K562 (cell line): ENCODE results near the gene VWDE. TPM values are rescaled to one million over a fixed set of nuclear protein-coding genes. Genes with fewer than 3 reads are reported as not detected.
A peak's percentile ranks its signal among the peaks of the same experiment; 100 is the strongest.

Experiments used
- ATAC-seq: fragments of 200-7000 bp; cut with Tn5 transposase; 3 replicates; pipeline ENCODE4 v1.9.1; 2020; ENCODE audit warnings: moderate library complexity
- BruUV-seq: library from RNA; stranded (reverse); fragments of 400-500 nt; replicated peaks from 2 replicates; lab custom pipeline; 2021; lab: Mats Ljungman, UMichigan
- CTCF ChIA-PET: fragments of 300-600 bp; formaldehyde crosslinking; extraction: SDS; loops from one replicate; lab custom pipeline; 2021; ENCODE audit warnings: low intra/inter-chr PET ratio; lab: Yijun Ruan, JAX
- POLR2A ChIA-PET: fragments of 300-600, 350-650 bp; sonication (Branson Sonifier 250); formaldehyde crosslinking; extraction: SDS; loops from one replicate; lab custom pipeline; 2021; ENCODE audit warnings: antibody characterized with exemption, inconsistent platforms; lab: Yijun Ruan, JAX
- DNase-seq, 4 experiments: peaks; one replicate each; pipeline versions ENCODE4 v3.0.0 to v3.0.0-alpha.2; 2011 to 2018; ENCODE audit warnings: low spot score in 3 of 4, mixed read lengths in 3 of 4; ENCODE audit errors: extremely low read depth in 1 of 4
- FAIRE-seq: peaks from 2 replicates; lab custom pipeline; 2011; peaks lifted over from hg19 to GRCh38; lab: Jason Lieb, UNC
- H2AFZ ChIP-seq: 2 replicates; pipeline ENCODE4 v1.6.0; 2011; ENCODE audit warnings: low read depth, low read length, control low read depth, inconsistent platforms
- H3K27ac ChIP-seq: fragments of 200-600 bp; 3 replicates; pipeline ENCODE4 v1.8.0; 2011; ENCODE audit warnings: low read depth, mild to moderate bottlenecking, control low read depth, inconsistent platforms, low read length, moderate library complexity, mixed read lengths; ENCODE audit errors: extremely low read depth
- H3K27me3 ChIP-seq, 2 experiments: fragments of 300-600 bp in 1 of 2; 2 replicates in 1 of 2; 3 replicates in 1 of 2; pipeline versions ENCODE4 v1.6.0 to v1.8.0; 2011; ENCODE audit warnings: inconsistent platforms in 2 of 2, low read length in 2 of 2, mild to moderate bottlenecking in 1 of 2, mixed read lengths in 1 of 2, moderate library complexity in 1 of 2; ENCODE audit not compliant: control insufficient read depth in 2 of 2, insufficient read depth in 2 of 2
- H3K36me3 ChIP-seq: fragments of 300-600 bp; 3 replicates; pipeline ENCODE4 v1.8.0; 2011; ENCODE audit warnings: mild to moderate bottlenecking, low read length, inconsistent platforms; ENCODE audit not compliant: control insufficient read depth, insufficient read depth
- H3K4me1 ChIP-seq, 2 experiments: fragments of 200-600 bp in 1 of 2; replicated peaks in 1 of 2; 2 replicates in 1 of 2; 3 replicates in 1 of 2; pipeline versions ENCODE4 v1.5.1 to v1.8.0; 2011; ENCODE audit warnings: inconsistent platforms in 2 of 2, low read length in 2 of 2, mild to moderate bottlenecking in 1 of 2, mixed read lengths in 1 of 2, moderate library complexity in 1 of 2; ENCODE audit not compliant: control insufficient read depth in 2 of 2, insufficient read depth in 2 of 2
- H3K4me2 ChIP-seq: 2 replicates; pipeline ENCODE4 v1.6.1; 2011; ENCODE audit warnings: low read length, control low read depth, inconsistent platforms, mixed read lengths; ENCODE audit not compliant: insufficient read depth
- H3K4me3 ChIP-seq: fragments of 200-600 bp; sonication (generic), shearing (Covaris generic); 2 replicates; pipeline ENCODE4 v1.5.1; 2016; ENCODE audit warnings: control low read depth, inconsistent platforms
- H3K79me2 ChIP-seq: fragments of 200-600 bp; 3 replicates; pipeline ENCODE4 v1.8.0; 2011; ENCODE audit warnings: low read length, inconsistent platforms; ENCODE audit not compliant: control insufficient read depth, insufficient read depth
- H3K9ac ChIP-seq, 2 experiments: 2 replicates each; pipeline versions ENCODE4 v1.6.0 to v1.6.1; 2011; ENCODE audit warnings: low read depth in 2 of 2, low read length in 2 of 2, control low read depth in 1 of 2, inconsistent platforms in 1 of 2, mild to moderate bottlenecking in 1 of 2, mixed read lengths in 1 of 2; ENCODE audit not compliant: insufficient read depth in 1 of 2
- H3K9me1 ChIP-seq: one replicate; pipeline ENCODE4 v1.6.0; 2011; ENCODE audit warnings: inconsistent platforms, mild to moderate bottlenecking, low read length, moderate library complexity; ENCODE audit not compliant: control insufficient read depth, insufficient read depth
- H3K9me3 ChIP-seq: replicated peaks from 2 replicates; pipeline ENCODE4 v1.5.1; 2011; ENCODE audit warnings: low read depth, low read length, inconsistent platforms; ENCODE audit not compliant: control insufficient read depth, insufficient read depth
- H4K20me1 ChIP-seq: replicated peaks from 2 replicates; pipeline ENCODE4 v1.6.1; 2011; ENCODE audit warnings: low read length, inconsistent platforms, mixed read lengths; ENCODE audit not compliant: control insufficient read depth, insufficient read depth
- HMGN3 ChIP-seq: IDR thresholded peaks from 2 replicates; pipeline ENCODE4 v1.6.1; 2011; ENCODE audit warnings: borderline replicate concordance, low read depth, mild to moderate bottlenecking, mixed read lengths, low read length; ENCODE audit not compliant: insufficient read length; ENCODE audit errors: extremely low read depth
- HNRNPH1 ChIP-seq: fragments of 200-400 bp; formaldehyde crosslinking; optimal IDR thresholded peaks from 2 replicates; pipeline ENCODE3; 2017; ENCODE audit warnings: low read depth, mild to moderate bottlenecking, low read length, moderate library complexity
- KLF16 ChIP-seq: IDR thresholded peaks from 2 replicates; pipeline ENCODE4 v1.6.1; 2016; ENCODE audit warnings: antibody characterized with exemption
- MEIS2 ChIP-seq: fragments of 450-650 bp; IDR thresholded peaks from 2 replicates; pipeline ENCODE4 v1.6.1; 2014; ENCODE audit warnings: mild to moderate bottlenecking; ENCODE audit not compliant: partially characterized antibody
- MITF ChIP-seq: IDR thresholded peaks from 2 replicates; pipeline ENCODE4 v1.6.1; 2014; ENCODE audit warnings: antibody characterized with exemption
- PREB ChIP-seq: sonication (generic); formaldehyde crosslinking; IDR thresholded peaks from 2 replicates; pipeline ENCODE4 v1.8.1; 2023; ENCODE audit warnings: mild to moderate bottlenecking, missing genetic modification reagents
- PTTG1 ChIP-seq: fragments of 450-650 bp; IDR thresholded peaks from 2 replicates; pipeline ENCODE4 v1.6.1; 2016; ENCODE audit warnings: low read depth, mild to moderate bottlenecking, missing genetic modification characterization, missing compliant biosample characterization
- TEAD4 ChIP-seq, 2 experiments: sonication (generic) in 1 of 2; formaldehyde crosslinking in 1 of 2; IDR thresholded peaks; 2 replicates each; pipeline versions ENCODE4 v1.6.1 to v1.8.0; 2012 to 2022; ENCODE audit warnings: borderline replicate concordance in 1 of 2, inconsistent platforms in 1 of 2, low read length in 1 of 2, mild to moderate bottlenecking in 1 of 2, missing genetic modification reagents in 1 of 2
- ZNF184 ChIP-seq: sonication (generic); formaldehyde crosslinking; IDR thresholded peaks from 2 replicates; pipeline ENCODE4 v1.5.0; 2020; ENCODE audit warnings: missing genetic modification reagents
- ZNF699 ChIP-seq: fragments of 250-450 bp; sonication (Bioruptor Pico); IDR thresholded peaks from 2 replicates; pipeline ENCODE4 v1.8.0; 2021; ENCODE audit warnings: mild to moderate bottlenecking, moderate library complexity; ENCODE audit not compliant: insufficient replicate concordance
- WGBS: fragments of 100-300 bp; shearing (Covaris generic); methylation state at CpG from one replicate; pipeline ENCODE4 v1.1.6; 2016; ENCODE audit warnings: low coverage, mixed read lengths; ENCODE audit not compliant: insufficient coverage; ENCODE audit errors: missing lambda C conversion rate; 5-methylcytosine and 5-hydroxymethylcytosine counted together
- in situ Hi-C: fragments of 300-500 bp; cut with MboI; formaldehyde crosslinking; loops from 4 replicates; pipeline ENCODE4 v1.15.0; 2018; ENCODE audit warnings: inconsistent platforms, mixed read lengths
- intact Hi-C: fragments of 100-400 bp; cut with micrococcal nuclease; formaldehyde crosslinking; loops from 2 replicates; pipeline ENCODE4 v1.14.2; 2022
- polyA plus RNA-seq, 8 experiments: library from polyadenylated mRNA; depleted of rRNA in 4 of 8; stranded (reverse) in 5 of 8; unstranded in 3 of 8; fragments of >200 nt; fragmentation: Nextera tagmentation in 2 of 8; fragmentation: Illumina TruSeq in 1 of 8; extraction: Ambion mirVana in 2 of 8; extraction: Trizol in 1 of 8; gene quantifications; 2 replicates each; pipeline versions ENCODE4 v1.2.1 to v1.2.3, GENCODE V29; 2011 to 2014; ENCODE audit warnings: inconsistent platforms in 1 of 8, missing spikeins in 1 of 8
- total RNA-seq, 7 experiments: library from RNA; depleted of rRNA in 6 of 7; stranded (reverse); fragments of >200 nt in 6 of 7; fragmentation: Illumina TruSeq in 2 of 7; extraction: Trizol in 2 of 7; gene quantifications; 2 replicates each; pipeline versions ENCODE4 v1.2.1 to v1.2.3, GENCODE V29; 2011 to 2021; ENCODE audit warnings: low replicate concordance in 1 of 7

Gene VWDE
- total and polyA plus RNA-seq, 9 of the 15 experiments (the other 6 are each of a cell fraction or from before 2014, with no cell fraction given): 40.6 to 162 (median 95.2) TPM

GRCh38 chr7:12320987-12321647, 82.5 kb downstream of the VWDE start (continued):
- TF ChIP-seq MITF: no peak
- TF ChIP-seq HNRNPH1: no peak
- no peak for TF ChIP-seq ZNF184 (CRISPR knock-in tag)
- peak; percentile 20 for TF ChIP-seq MEIS2
- TF ChIP-seq HMGN3: no peak
- no peak for TF ChIP-seq ZNF699 (CRISPR knock-in tag)
- TF ChIP-seq KLF16: no peak

- peaks cover 0 to 5% of the 10 kb centered on the region in 2 experiments; a peak in 1 of 5 replicates for H3K4me1 ChIP-seq
- H3K27me3 ChIP-seq: no peaks in the 10 kb centered on the region
- peak; percentile 15; the same call in 1 of the 3 replicates for ATAC-seq
- H3K79me2 ChIP-seq: no peaks in the 10 kb centered on the region
- no peak overlapping the region for H3K9ac ChIP-seq
- no peaks in the 10 kb centered on the region for H3K9me1 ChIP-seq
- BruUV-seq: no TSS peak
- H3K36me3 ChIP-seq: peaks cover 24% of the 10 kb centered on the region; the same call in 2 of the 3 replicates
- POLR2A ChIA-PET: no interaction called here
- WGBS: 69% methylated on average over 2 of the region's 2 CpGs
- H3K9me3 ChIP-seq: no peaks in the 10 kb centered on the region
- H4K20me1 ChIP-seq: no peaks in the 10 kb centered on the region
- no peak overlapping the region for H3K4me3 ChIP-seq
- intact Hi-C loops: loop anchor here (5.0 kb wide), 1 partner anchor 172 kb away; no protein-coding TSS in a partner anchor
- in situ Hi-C loops: no loop called here
- CTCF ChIA-PET: interaction anchor here (3.1 kb wide), 1 partner anchor 252 kb away, joined by 27 read pairs; no protein-coding TSS in a partner anchor
- TF ChIP-seq PTTG1 (tag) (peak; percentile 33; the same call in 1 of the 2 replicates), TEAD4 (IDR thresholded peaks at IDR 0.05; ENCODE audit: low read length) (no peak), TEAD4 (CRISPR knock-in tag; IDR thresholded peaks at IDR 0.05; ENCODE audit: borderline replicate concordance) (no peak), PREB (CRISPR knock-in tag) (0 out of 2 replicates have a peak, but pooled peaks have one; percentile 37)
- TF ChIP-seq, all 486 proteins: peak for 2
- no peak for FAIRE-seq
- DNase-seq: no peak
- no peak overlapping the region for H3K4me2 ChIP-seq
- H3K27ac ChIP-seq: 0 out of 3 replicates have a peak overlapping the region, but pooled peaks have one; percentile 41
- H2AFZ ChIP-seq: no peak overlapping the region
Observed at GRCh38 chr7:12320241-12320986, 83.3 kb downstream of the VWDE start.
